Tibial nerve (tissue), 3 donors: ENCODE data around the gene TRIM10.

Experiments used
- CTCF ChIP-seq, 5 experiments: fragments of 200-600 bp in 3 of 5; fragments of 450-650 bp in 2 of 5; sonication (generic) in 3 of 5; IDR thresholded peaks; one replicate each; pipeline ENCODE4 v1.5.1; 2016 to 2019; ENCODE audit warnings: antibody characterized with exemption in 5 of 5, mild to moderate bottlenecking in 3 of 5, moderate library complexity in 2 of 5
- POLR2A ChIP-seq, 2 donors: fragments of 450-650 bp; IDR thresholded peaks; one replicate each; pipeline ENCODE4 v1.6.1; 2017; ENCODE audit warnings: antibody characterized with exemption in 2 of 2, mild to moderate bottlenecking in 2 of 2, moderate library complexity in 2 of 2

- TF ChIP-seq POLR2A (IDR thresholded peaks at IDR 0.05): no peak
- no peak for TF ChIP-seq CTCF (IDR thresholded peaks at IDR 0.05)
Measured at GRCh38 chr6:30167101-30167500, 6.1 kb upstream of the TRIM10 start.
